Left hindlimb (tissue), 1 donor: ENCODE measurements around the gene NIF3L1.

Source experiments
- DNase-seq: peaks from one replicate; pipeline ENCODE4 v3.0.0-alpha.2; 2018

Gene NIF3L1, protein sequence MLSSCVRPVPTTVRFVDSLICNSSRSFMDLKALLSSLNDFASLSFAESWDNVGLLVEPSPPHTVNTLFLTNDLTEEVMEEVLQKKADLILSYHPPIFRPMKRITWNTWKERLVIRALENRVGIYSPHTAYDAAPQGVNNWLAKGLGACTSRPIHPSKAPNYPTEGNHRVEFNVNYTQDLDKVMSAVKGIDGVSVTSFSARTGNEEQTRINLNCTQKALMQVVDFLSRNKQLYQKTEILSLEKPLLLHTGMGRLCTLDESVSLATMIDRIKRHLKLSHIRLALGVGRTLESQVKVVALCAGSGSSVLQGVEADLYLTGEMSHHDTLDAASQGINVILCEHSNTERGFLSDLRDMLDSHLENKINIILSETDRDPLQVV

DNA sequence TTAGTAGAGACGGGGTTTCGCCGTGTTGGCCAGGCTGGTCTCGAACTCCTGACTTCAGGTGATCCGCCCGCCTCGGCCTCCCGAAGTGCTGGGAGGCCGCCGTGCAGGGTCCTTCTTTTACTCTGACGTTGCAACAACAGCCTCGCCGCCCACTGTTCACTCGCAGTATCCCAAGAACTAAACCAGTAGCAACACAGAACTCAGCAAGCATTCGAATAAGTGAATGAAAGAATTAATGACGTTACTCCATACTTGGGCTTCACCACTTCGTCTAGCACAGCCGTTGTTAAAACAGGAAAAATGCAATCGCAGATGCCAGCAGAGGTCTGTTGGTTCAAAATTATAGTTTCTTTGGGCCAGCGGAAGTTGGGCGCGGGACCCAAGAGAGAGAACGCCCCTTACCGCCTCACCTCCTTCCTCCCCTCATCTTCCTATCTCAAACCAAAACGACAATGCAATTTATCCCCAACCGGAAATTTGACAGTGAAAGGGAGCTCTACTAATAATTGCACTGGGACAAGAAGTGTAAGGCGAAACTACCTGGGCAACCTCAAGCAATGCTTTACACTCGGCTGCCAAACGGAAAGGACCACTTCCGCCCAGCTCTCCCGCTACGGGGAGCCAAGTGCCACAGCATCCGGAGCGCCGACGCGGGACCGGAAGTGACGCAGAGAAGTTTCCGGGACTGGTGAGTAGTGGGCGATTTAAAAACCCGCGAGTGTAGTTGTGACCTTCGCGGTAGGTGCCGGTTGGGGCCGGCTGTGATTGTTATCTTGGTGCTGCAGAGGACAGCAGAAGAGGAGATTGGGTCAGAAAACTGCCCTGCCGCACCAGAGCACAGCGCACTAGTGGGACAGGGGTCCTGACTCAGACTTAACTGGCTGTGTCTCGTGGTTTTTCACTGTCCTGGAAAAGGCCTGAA is at the start of gene NIF3L1, which contains the start of gene PPIL3:
Gene NIF3L1, plus strand, starts transcription at position 668 of the 922 bp plus-strand sequence. CDS start 2,573 bp downstream, outside the sequence.
Gene PPIL3, minus strand, starts transcription at position 374 of the 922 bp plus-strand sequence. CDS start 1,462 bp downstream, outside the sequence.
- peak; percentile 98 for DNase-seq

DNA sequence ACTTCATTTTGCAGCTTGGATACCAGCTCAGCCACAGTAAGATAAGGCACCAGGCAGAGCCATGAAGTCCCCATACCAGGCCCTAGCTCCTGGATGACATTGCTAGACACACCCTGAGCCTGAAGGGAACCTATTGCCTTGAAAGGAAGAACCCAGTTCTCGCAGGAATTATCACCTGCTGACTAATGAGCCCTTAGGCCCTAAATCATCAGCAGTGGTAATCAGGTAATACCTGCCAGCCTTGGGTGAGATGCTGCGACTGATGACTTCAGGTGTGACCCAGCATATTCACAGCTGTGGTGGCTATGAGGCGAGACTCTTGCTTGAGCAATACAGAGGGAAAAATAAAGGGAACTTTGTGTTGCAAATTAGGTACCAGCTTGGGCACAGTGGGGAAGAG is 49.7 kb upstream of the NIF3L1 start:
- DNase-seq: no peak

DNA sequence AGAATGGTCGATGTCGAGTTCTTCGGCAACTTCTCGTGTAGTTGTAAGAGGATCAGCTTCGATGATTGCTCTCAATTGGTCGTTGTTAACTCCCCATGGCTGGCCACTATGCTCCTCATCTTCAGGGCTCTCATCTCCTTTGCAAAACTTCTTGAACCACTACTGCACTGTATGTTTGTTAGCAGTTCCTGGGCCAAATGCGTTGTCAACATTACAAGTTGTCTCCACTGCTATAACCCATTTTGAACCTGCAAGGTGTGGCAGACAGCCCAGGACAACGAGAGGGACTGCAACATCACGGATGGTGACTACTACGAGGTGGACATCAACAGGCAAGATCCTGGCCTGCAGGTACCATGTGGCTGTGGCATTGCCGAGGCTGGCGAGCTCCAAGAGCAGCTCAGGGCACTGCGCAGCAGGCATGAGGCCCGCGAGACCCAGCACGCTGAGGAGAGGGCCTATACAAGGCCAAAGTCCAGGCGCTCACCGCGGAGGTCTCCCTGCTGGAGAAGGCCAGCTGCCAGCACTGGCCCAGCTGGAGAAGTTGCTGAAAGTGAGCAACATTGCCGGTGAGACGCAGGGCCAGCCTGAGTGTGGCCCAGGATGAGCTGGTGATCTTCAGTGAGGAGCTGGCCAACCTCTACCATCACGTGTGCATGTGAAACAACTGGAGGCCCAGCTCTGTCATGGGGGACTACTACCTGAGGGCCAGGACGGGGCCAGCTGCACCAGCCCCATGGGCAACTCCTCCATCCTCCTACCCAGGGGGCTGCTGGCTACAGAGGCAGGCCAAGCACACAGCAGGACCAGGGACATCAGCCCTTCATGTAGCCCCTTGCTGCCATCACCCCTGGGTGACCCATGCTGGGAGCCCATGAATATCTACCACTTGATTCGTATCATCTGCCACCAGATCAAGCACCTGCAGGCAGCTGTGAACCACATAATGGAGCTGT is 44.9 kb upstream of the NIF3L1 start:
- no peak for DNase-seq

DNA sequence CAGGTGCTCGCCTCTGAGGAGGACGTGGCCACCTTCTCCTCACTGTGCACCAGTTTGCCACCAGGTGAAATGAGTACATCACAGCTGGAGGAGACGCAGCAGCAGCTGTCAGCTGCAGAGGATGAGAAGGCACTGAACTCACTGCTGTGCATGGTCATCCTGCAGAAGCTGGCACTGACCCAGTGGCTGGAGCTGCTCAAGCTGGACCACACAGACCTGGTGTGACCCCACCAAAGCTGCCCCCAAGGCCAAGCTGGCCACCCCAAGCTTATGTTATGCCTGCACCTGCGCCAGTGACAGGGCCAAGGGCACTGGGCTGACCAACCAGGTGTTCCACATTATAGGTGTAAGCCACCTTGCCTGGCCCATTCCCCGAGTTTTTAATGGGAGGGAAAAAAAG is 44.0 kb upstream of the NIF3L1 start:
- DNase-seq: no peak

DNA sequence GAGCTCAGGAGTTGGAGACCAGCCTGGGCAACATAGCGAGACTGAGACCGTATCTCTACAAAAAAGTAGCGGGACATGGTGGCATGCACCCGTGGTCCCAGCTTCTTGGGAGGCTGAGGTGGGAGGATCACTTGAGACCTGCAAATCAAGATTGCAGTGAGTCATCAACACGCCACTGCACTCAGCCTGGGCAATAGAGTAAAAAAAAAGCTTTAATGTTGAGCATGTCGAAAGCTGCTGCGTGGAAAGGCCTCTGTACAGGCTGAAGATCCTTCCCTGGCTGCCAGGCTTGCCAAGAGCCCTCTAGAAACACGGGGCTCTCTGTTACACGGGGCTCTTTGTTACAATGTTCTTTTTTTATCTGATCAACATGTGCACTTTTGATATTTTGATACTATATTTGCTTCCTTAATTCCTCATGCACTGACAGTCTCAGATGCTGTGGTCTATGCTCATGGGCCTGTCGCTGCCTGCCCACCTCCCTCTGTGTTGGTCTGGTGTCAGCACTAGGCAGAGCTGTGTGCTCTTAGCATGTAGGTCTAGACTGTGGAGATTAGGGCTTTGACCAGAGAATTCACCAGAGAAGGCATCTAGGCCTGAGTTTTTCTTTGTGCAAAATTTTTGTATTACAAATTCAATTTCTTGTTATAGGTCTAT is 43.4 kb upstream of the NIF3L1 start:
- DNase-seq: no peak

DNA sequence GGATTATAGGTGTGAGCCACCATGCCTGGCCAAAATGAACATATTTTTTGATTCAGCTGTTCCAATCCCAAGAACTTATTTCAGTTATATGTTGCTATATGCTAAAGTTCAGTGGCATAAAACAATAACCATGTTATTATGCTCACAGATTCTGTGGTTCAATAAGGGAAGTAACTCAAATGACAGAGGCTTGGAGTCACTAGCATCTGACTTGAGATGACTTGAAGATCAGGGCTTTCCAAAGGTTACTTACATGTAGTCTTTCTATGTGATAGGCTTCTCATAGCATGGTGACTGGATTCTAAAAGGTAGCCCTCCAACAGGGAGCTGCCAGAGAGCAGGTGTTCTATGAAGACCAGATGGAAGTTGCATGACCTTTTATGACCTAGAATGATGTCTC is 41.9 kb upstream of the NIF3L1 start:
- DNase-seq: no peak

DNA sequence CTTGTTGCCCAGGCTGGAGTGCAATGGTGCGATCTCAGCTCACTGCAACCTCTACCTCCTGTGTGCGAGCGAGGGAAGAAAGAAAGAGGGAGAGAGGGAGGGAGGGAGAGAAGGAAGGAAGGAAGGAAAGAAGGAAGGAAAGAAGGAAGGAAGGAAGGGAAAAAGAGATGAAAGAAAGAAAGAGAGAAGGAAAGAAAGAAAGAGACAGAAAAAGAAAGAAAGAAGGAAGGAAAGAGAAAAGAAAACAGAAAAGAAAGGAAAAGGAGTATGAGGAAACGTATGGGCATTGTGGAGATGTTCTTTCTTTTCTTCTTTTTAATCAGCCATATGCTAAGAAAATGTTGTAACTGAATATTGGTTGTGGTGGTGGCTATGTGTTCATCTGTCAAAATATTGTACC is 41.2 kb upstream of the NIF3L1 start:
- DNase-seq: no peak

DNA sequence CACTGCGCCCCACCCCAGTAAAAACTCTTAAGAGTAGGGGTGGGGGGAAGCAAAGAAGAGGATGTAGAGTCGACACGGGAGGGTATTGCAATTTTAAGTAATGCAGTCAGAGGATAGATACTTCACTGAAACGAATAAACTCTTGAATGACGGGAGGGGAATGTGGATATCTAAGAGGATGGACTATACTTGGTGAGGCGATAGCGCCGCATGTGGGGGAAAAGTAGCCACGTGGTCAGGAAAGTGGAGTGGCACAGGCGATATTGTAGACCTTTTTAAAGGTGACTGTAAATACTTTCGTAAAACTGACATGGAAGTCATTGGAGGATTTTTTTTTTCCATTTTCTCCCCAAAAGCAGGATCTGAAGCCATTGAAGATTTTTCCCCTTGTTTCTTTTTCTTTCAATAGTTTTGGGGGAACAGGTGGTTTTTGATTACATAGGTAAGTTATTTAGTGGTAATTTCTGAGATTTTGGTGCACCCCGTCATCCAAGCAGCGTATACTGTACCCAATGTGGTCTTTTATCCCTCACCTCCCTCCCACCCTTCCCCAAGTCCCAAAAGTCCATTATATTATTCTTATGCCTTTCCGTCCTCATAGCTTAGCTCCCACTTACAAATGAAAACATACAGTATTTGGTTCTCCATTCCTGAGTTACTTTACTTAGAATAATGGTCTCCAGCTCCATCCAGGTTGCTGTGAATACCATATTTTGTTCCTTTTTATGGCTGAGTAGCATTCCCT is 38.5 kb upstream of the NIF3L1 start:
- no peak for DNase-seq

DNA sequence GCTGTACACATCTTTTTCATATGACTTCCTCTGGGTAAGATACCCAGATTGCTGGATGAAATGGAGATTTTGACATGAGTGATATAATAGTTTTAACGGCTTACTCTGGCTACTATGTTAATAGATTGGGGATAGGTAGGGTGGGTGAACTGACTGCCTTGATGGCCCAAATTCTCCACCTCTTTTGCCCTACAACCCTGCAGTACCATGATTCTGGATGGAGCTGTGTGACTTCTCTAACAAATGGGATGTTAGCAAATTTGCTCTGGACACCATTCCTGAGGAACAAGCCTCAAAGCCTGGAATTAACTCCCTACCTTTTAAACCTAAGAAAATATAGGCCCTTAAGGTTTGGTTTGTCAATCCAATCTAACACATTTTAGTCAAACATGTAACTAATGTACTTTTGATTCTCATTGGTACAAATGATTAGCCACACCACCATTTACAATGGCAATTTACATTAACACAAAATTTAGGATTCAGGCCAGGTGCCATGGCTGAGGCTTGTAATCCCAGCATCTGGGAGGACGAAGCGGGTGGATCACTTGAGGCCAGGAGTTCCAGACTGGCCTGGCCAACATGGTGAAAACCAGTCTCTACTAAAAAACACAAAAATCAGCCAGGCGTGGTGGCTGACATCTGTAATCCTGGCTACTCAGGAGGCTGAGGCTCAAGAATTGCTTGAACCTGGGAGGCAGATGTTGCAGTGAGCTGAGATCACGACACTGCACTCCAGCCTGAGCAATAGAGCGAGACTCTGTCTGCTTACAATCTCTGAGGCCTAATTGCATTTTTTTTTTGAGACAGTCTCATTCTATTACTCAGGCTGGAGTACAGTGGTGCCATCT is 37.5 kb upstream of the NIF3L1 start:
- no peak for DNase-seq

DNA sequence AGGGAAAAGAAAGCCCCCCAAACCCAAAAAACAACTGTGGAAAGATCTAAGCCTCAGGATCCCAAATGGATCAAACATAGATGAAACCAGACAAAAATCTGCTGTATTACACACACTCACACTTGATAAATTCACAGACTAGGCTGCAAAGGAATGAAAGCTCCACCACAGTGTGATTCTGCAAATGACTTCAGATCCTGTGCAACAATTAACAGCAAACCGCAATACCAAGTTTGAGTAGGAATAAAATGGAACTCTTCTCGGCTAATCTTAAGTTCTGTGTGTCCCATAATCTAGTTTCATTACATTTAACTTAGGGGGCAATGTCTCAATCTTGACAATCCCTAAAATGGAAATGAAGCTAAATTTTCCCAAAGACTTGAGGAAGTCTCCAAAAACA is 36.6 kb upstream of the NIF3L1 start:
- no peak for DNase-seq

DNA sequence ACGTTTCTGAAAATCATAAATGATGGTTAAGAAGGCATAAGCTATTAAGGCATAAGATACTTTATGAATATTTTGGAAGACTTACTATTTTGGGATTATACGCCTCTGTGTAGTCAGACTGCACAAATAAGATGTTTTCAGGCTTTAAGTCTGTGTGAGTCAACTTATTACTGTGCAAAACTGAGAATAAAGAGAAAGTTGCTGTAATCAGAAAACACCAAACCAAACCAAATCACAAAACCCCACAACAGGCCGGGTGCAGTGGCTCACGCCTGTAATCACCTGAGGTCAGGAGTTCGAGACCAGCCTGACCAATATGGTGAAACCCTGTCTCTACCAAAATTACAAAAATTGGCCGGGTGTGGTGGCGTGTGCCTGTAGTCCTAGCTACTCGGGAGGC is 32.4 kb upstream of the NIF3L1 start:
- DNase-seq: no peak

DNA sequence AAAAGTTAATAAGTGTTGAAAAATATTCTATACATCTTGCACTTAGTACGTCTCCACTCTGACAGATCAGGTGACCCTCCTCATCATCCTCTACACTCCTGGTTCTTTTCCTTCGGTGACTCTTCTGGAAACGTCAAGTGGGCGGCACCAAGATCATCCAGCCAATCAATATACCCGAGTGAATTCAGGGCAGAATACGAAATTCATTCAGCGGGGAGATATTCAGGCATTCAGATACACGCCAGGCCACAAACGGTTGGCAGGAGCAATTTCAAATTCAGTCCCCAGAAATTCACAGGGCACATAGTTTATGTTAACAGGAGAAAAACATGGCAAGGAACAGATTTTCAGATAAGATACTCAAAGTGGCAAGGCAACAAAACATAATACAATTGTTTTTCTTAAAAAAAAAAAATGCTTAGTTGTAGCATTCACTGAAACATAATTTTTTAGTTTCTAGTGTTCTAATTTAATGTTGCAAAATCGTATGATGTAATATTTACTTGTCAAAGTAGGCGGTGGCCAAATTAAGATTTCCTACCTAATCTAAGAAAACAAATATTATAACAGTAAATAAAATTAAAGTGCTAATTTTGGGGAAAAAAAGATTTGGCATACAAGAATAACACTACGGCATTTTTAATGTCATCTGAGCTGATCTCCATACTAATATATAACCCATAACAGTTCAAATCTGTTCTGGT is 28.9 kb upstream of the NIF3L1 start:
- no peak for DNase-seq

DNA sequence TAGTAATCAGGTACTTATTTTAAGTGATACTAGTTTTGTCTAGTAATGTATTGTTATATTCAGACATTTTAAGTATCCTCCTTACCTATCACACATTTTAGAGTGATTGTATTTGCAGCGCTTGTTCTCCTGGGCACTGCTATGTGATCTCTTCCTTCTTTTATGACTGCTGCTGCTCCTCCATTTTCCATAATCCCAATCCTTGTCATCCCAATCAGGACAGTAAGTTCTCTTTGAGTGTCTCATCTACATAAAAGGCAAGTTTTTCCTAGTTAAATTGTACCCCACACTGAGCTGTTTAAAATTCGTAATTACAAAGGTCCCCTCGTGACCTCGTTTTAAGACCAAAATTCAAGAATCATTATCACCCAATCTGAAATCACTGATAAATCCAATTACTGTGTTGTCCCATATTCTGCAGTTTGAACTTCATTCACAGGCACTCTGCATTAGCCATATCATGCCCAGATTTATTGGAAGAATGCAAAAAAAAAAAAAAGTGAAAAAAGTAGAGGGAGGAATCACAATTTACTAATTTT is 27.5 kb upstream of the NIF3L1 start:
- no peak for DNase-seq

DNA sequence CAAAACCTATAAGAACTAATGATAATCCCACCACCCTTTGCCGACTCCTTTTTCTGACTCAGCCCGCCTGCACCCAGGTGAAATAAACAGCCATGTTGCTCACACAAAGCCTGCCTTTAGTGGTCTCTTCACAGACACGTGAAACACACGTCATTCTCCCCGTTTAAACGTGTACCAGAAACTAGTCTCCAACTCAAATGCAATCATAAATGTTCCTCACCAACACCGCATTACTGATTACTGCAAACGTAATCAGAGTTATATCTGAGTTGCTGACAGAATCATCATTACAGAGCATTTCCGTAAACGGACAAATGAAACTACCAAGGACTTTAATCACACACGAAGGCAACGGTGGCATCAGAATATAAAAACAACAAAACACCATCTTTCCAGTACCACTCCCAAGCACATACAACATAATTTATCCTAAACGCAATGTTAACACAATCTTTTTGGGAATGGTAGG is 26.6 kb upstream of the NIF3L1 start:
- peak; percentile 38 for DNase-seq

DNA sequence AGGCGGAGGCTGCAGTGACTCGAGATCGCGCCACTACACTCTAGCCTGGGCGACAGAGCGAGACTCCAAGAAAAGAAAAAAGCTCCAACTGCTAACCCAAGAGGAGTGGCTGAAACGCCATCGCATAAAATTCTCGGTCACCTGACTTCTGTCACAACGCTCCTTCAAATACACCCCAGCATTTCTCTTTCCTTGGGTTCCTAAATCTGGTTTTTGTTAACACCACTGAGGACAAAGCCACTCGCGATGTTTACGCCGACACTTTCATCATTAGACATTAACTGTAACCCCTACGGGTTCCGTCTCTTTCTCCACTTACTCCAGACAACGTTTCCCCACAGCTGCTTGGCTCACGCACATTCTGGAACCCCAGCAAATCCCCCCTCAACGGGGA is 25.4 kb upstream of the NIF3L1 start:
- no peak for DNase-seq

DNA sequence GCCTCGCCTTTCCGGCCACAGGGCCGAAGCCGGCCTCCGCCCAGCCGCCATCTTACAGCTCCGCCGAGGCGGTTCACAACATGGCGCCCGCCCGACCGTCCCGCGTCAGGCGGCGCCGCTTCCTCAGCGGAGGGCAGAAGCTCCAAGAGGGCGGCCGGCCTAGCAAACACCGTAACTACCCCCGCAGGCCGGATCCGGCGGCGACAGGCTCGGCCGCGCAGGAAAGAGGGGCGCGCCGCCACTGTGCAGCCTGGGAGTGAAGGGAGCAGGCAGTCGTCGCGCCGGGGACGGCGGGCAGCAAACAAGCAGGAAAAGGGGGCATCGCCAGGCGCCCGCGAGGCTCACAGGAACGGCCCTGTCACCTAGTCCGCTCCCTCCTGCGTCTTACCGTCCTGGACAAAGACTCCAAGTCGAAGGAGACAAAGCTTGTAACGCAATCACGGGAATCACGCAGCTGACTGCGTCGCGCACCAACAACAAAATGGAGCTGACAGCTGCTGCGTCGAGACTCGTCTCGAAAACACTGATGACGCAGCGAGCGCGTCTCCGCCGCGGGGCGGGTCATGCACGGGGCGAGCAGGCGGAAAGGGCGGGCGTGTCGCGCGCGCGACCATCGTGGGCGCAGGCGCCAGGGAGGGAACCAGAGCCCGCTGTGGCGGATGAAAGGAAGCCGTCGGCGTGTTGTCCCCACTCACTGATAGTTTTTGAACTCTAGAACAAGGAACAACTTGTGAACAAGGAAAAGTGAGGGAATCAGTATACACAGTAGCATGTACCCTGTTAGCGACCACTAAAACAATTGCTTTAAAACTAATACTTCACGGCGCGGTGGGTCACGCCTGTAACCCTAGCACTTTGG is 24.8 kb upstream of the NIF3L1 start, which contains the start of gene CLK1:
Gene CLK1, minus strand, starts transcription at position 483 of the 859 bp plus-strand sequence. CDS start 2,796 bp downstream, outside the sequence.
- peak; percentile 97 for DNase-seq

DNA sequence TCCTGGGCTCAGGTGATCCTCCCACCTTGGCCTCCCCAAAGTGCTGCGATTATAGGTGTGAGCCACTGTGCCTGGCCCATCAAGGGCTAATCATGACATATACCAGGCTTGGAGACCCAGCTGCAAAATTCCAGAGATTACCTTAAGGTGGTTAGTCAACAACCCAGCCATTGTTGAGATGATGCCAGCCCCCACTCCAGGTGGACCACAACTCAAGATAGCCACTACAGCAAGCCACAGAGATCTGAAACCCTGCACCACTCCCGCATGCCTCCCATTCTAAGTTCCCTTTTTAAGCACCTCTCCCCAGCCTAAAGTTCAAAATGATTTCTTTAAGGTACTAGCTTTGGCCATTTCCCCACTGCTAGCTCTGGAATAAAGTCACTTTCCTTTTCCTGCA is 20.2 kb upstream of the NIF3L1 start:
- no peak for DNase-seq

DNA sequence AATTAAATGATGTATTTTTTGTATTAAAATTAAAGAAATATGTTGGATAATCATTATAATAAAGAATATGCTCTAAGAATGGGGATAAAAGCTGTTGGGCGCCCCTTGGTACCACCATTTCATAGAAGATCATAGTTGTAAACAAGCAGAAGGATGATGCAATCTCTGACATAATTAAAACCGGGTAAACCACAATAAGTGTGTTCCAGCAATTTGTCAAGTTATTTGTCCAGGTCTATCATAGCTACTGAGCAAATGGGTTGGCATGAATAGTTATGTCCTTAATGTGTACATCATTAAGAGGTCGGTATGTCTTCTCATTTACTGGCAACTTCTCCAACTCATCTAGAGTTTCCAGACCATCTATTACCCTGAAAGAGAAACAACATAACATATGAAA is 18.0 kb upstream of the NIF3L1 start:
- no peak for DNase-seq
